H1 (cell line): ENCODE measurements around the gene CNTNAP3B. TPM values are rescaled to one million over a fixed set of nuclear protein-coding genes. Genes with fewer than 3 reads are reported as not detected.
"Not testable (repeated sequence)": the region's sequence is repeated elsewhere in the genome, so short reads cannot be mapped to it uniquely, and the experiment has no call there.

ENCODE experiments used
- CTCF ChIA-PET: fragments of 300-600 bp; sonication (Branson Sonifier 250); formaldehyde crosslinking; loops from one replicate; lab custom pipeline; 2021; ENCODE audit not compliant: partially characterized antibody; lab: Charles Lee
- POLR2A ChIA-PET: fragments of 300-600 bp; sonication (Branson Sonifier 250); formaldehyde crosslinking; loops from one replicate; lab custom pipeline; 2021; ENCODE audit warnings: inconsistent platforms; ENCODE audit not compliant: partially characterized antibody; lab: Charles Lee
- DNase-seq, 2 experiments: peaks; one replicate each; pipeline versions ENCODE4 v3.0.0 to v3.0.0-alpha.2; 2010 to 2022; ENCODE audit warnings: low spot score in 2 of 2, low read depth in 1 of 2, mixed read lengths in 1 of 2
- FAIRE-seq: peaks from 2 replicates; lab custom pipeline; 2011; peaks lifted over from hg19 to GRCh38; lab: Jason Lieb, UNC
- H2AFZ ChIP-seq: 2 replicates; pipeline ENCODE4 v1.8.1; 2012; ENCODE audit warnings: low read length, inconsistent platforms
- H2AK5ac ChIP-seq: 2 replicates; pipeline ENCODE4 v1.6.1; 2013; ENCODE audit warnings: low read depth, low read length
- H2BK120ac ChIP-seq: replicated peaks from 2 replicates; pipeline ENCODE3; 2013; ENCODE audit warnings: low read depth, low read length, inconsistent platforms
- H2BK12ac ChIP-seq: 2 replicates; pipeline ENCODE4 v1.6.1; 2013; ENCODE audit warnings: low read depth, low read length
- H2BK15ac ChIP-seq: 2 replicates; pipeline ENCODE4 v1.6.1; 2013; ENCODE audit warnings: low read length
- H2BK20ac ChIP-seq: 2 replicates; pipeline ENCODE4 v1.6.1; 2013; ENCODE audit warnings: low read length
- H2BK5ac ChIP-seq: 2 replicates; pipeline ENCODE4 v1.6.1; 2013; ENCODE audit warnings: low read depth, low read length
- H3K14ac ChIP-seq: 2 replicates; pipeline ENCODE4 v1.6.1; 2013; ENCODE audit warnings: inconsistent platforms; ENCODE audit not compliant: insufficient read length
- H3K18ac ChIP-seq: 2 replicates; pipeline ENCODE4 v1.6.1; 2013; ENCODE audit warnings: low read length; ENCODE audit errors: extremely low read depth
- H3K23ac ChIP-seq: 2 replicates; pipeline ENCODE4 v1.6.1; 2013; ENCODE audit warnings: inconsistent platforms; ENCODE audit not compliant: insufficient read length
- H3K23me2 ChIP-seq: 2 replicates; pipeline ENCODE4 v1.6.1; 2013; ENCODE audit warnings: low read depth, low read length
- H3K27ac ChIP-seq: 2 replicates; pipeline ENCODE4 v1.6.1; 2011; ENCODE audit warnings: low read depth, low read length, inconsistent platforms
- H3K27me3 ChIP-seq, 4 experiments: replicated peaks in 1 of 4; 1 replicate in 1 of 4; 2 replicates in 3 of 4; pipeline versions ENCODE4 v1.6.1 to v1.8.1; 2011 to 2013; ENCODE audit warnings: low read length in 3 of 4, mild to moderate bottlenecking in 3 of 4, inconsistent platforms in 2 of 4, mixed read lengths in 2 of 4, moderate library complexity in 1 of 4; ENCODE audit not compliant: control insufficient read depth in 3 of 4, insufficient read depth in 3 of 4; ENCODE audit errors: extremely low read depth in 1 of 4
- H3K36me3 ChIP-seq, 4 experiments: 2 replicates each; pipeline versions ENCODE4 v1.6.1 to v1.8.1; 2011 to 2013; ENCODE audit warnings: mild to moderate bottlenecking in 4 of 4, low read length in 3 of 4, moderate library complexity in 2 of 4, control low read depth in 1 of 4, inconsistent platforms in 1 of 4; ENCODE audit not compliant: insufficient read depth in 4 of 4, control insufficient read depth in 2 of 4
- H3K4ac ChIP-seq: replicated peaks from 2 replicates; pipeline ENCODE3; 2013; ENCODE audit warnings: low read length, low read depth, mixed read lengths, inconsistent platforms; ENCODE audit not compliant: insufficient read length
- H3K4me1 ChIP-seq, 4 experiments: replicated peaks in 1 of 4; 1 replicate in 1 of 4; 2 replicates in 3 of 4; pipeline versions ENCODE4 v1.6.1 to v1.8.1; 2011 to 2013; ENCODE audit warnings: low read length in 3 of 4, inconsistent platforms in 2 of 4, mixed read lengths in 1 of 4; ENCODE audit not compliant: insufficient read depth in 4 of 4, control insufficient read depth in 3 of 4
- H3K4me2 ChIP-seq, 2 experiments: 2 replicates each; pipeline versions ENCODE4 v1.6.1 to v1.8.1; 2011 to 2013; ENCODE audit warnings: low read depth in 2 of 2, low read length in 2 of 2, control low read depth in 1 of 2, inconsistent platforms in 1 of 2, mild to moderate bottlenecking in 1 of 2; ENCODE audit not compliant: insufficient read depth in 1 of 2
- H3K4me3 ChIP-seq, 4 experiments: fragments of 200-600, 300-600 bp in 1 of 4; sonication (generic), shearing (Covaris generic), sonication (Bioruptor Twin) in 1 of 4; 2 replicates each; pipeline versions ENCODE4 v1.5.1 to v1.8.1; 2011 to 2016; ENCODE audit warnings: low read length in 4 of 4, low read depth in 3 of 4, control low read depth in 2 of 4, inconsistent platforms in 2 of 4, mild to moderate bottlenecking in 2 of 4, mixed read lengths in 1 of 4, moderate library complexity in 1 of 4; ENCODE audit not compliant: insufficient read depth in 2 of 4; ENCODE audit errors: extremely low read depth in 1 of 4
- H3K56ac ChIP-seq: replicated peaks from 2 replicates; pipeline ENCODE3; 2013; ENCODE audit warnings: low read depth, mild to moderate bottlenecking, mixed read lengths, low read length, inconsistent platforms; ENCODE audit not compliant: insufficient read length
- H3K79me1 ChIP-seq: 2 replicates; pipeline ENCODE4 v1.6.1; 2013; ENCODE audit warnings: low read depth, low read length, control low read depth
- H3K79me2 ChIP-seq, 2 experiments: 2 replicates each; pipeline versions ENCODE4 v1.6.1 to v1.8.1; 2012 to 2013; ENCODE audit warnings: low read length in 2 of 2, mild to moderate bottlenecking in 2 of 2, inconsistent platforms in 1 of 2; ENCODE audit not compliant: insufficient read depth in 2 of 2, control insufficient read depth in 1 of 2
- H3K9ac ChIP-seq, 4 experiments: replicated peaks in 1 of 4; 1 replicate in 1 of 4; 2 replicates in 3 of 4; pipeline versions ENCODE4 v1.6.1 to v1.8.1; 2011 to 2013; ENCODE audit warnings: low read depth in 3 of 4, low read length in 3 of 4, control low read depth in 2 of 4, mild to moderate bottlenecking in 2 of 4, moderate library complexity in 2 of 4, inconsistent platforms in 1 of 4; ENCODE audit errors: extremely low read depth in 1 of 4
- H3K9me3 ChIP-seq, 2 experiments: 2 replicates each; pipeline versions ENCODE4 v1.6.1 to v1.8.1; 2012 to 2013; ENCODE audit warnings: mild to moderate bottlenecking in 2 of 2, moderate library complexity in 2 of 2, control low read depth in 1 of 2, inconsistent platforms in 1 of 2, low read depth in 1 of 2, low read length in 1 of 2, mixed read lengths in 1 of 2; ENCODE audit not compliant: insufficient read depth in 2 of 2
- H4K20me1 ChIP-seq, 2 experiments: replicated peaks in 1 of 2; 2 replicates each; pipeline versions ENCODE3 to v1.8.1; 2011 to 2013; ENCODE audit warnings: inconsistent platforms in 2 of 2, low read length in 2 of 2, mild to moderate bottlenecking in 1 of 2; ENCODE audit not compliant: insufficient read depth in 2 of 2, control insufficient read depth in 1 of 2
- H4K5ac ChIP-seq: 2 replicates; pipeline ENCODE4 v1.6.1; 2013; ENCODE audit warnings: low read length, low read depth, mixed read lengths, inconsistent platforms; ENCODE audit not compliant: insufficient read length
- H4K8ac ChIP-seq: 2 replicates; pipeline ENCODE4 v1.8.0; 2013; ENCODE audit warnings: mild to moderate bottlenecking, moderate library complexity, low read length, inconsistent platforms; ENCODE audit not compliant: insufficient read depth; ENCODE audit errors: extremely low read depth
- H4K91ac ChIP-seq: replicated peaks from 2 replicates; pipeline ENCODE3; 2013; ENCODE audit warnings: low read length, mixed read lengths, inconsistent platforms; ENCODE audit not compliant: insufficient read length
- WGBS, 2 experiments: shearing (Covaris generic) in 1 of 2; methylation state at CpG; one replicate each; pipeline versions ENCODE4 v1.1.6 to v1.1.7; 2013 to 2015; ENCODE audit warnings: low lambda C conversion rate in 2 of 2, mixed read lengths in 2 of 2, inconsistent platforms in 1 of 2, low coverage in 1 of 2, missing lambda C conversion rate in 1 of 2; ENCODE audit not compliant: insufficient replicate concordance in 2 of 2, insufficient coverage in 1 of 2, insufficient read length in 1 of 2; ENCODE audit errors: extremely low coverage in 1 of 2, missing lambda C conversion rate in 1 of 2; 5-methylcytosine and 5-hydroxymethylcytosine counted together
- polyA plus RNA-seq, 7 experiments: library from polyadenylated mRNA; depleted of rRNA in 3 of 7; stranded (reverse) in 5 of 7; unstranded in 2 of 7; fragments of >200 nt in 5 of 7; fragments of 200-250 nt in 2 of 7; gene quantifications; 1 replicate in 5 of 7; 2 replicates in 1 of 7; 4 replicates in 1 of 7; pipeline versions ENCODE4 v1.2.1 to v1.2.3, GENCODE V29; 2011 to 2013; ENCODE audit warnings: missing spikeins in 2 of 7, mixed read lengths in 2 of 7
- total RNA-seq: library from RNA; stranded (reverse); fragmentation: NEBNext Ultra II Directional; extraction: Animal tissue kit (Norgen Biotek cat#: 25700); gene quantifications from 2 replicates; pipeline ENCODE4 v1.2.1, GENCODE V29; 2021

CNTNAP3B gene
- total and polyA plus RNA-seq, 2 of the 8 experiments (the other 6 are each of a cell fraction or from before 2014, with no cell fraction given), result 1.3 to 2.9 TPM

DNA sequence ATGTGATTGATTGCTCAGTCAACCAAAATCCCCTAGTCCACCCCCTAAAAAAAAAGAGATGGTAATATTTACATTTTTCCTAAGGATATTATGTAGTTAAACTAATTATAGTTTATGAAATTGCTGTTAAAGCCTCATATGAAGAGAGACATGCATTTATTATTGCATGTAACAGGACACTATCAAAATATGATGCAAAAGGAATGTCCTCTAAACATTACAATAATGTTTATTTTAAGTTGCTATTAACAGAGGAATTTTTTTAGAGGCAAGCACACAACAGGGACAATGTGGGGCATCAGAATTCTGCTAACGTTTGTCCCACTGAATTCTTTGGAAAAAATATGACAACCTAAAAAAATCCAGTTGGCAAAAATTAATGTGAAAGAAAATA lies 44.7 kb downstream of the CNTNAP3B start:
- H2BK20ac ChIP-seq, H2BK120ac ChIP-seq, H2BK15ac ChIP-seq, H2BK12ac ChIP-seq, H3K36me3 ChIP-seq, CTCF ChIA-PET, H3K56ac ChIP-seq, H3K14ac ChIP-seq, H3K9ac ChIP-seq, H3K27me3 ChIP-seq, DNase-seq, H4K5ac ChIP-seq, H3K4ac ChIP-seq, H3K4me2 ChIP-seq, H3K4me3 ChIP-seq, H3K18ac ChIP-seq, H2BK5ac ChIP-seq, H3K79me2 ChIP-seq, FAIRE-seq, H3K27ac ChIP-seq, H4K8ac ChIP-seq, H4K20me1 ChIP-seq, H3K9me3 ChIP-seq, H3K4me1 ChIP-seq, POLR2A ChIA-PET, H4K91ac ChIP-seq, H2AK5ac ChIP-seq, H3K23ac ChIP-seq, H3K23me2 ChIP-seq, H3K79me1 ChIP-seq, H2AFZ ChIP-seq: not testable (repeated sequence)
- WGBS, 2 experiments, result no CpG with 5 or more reads among the region's 1 CpG

DNA sequence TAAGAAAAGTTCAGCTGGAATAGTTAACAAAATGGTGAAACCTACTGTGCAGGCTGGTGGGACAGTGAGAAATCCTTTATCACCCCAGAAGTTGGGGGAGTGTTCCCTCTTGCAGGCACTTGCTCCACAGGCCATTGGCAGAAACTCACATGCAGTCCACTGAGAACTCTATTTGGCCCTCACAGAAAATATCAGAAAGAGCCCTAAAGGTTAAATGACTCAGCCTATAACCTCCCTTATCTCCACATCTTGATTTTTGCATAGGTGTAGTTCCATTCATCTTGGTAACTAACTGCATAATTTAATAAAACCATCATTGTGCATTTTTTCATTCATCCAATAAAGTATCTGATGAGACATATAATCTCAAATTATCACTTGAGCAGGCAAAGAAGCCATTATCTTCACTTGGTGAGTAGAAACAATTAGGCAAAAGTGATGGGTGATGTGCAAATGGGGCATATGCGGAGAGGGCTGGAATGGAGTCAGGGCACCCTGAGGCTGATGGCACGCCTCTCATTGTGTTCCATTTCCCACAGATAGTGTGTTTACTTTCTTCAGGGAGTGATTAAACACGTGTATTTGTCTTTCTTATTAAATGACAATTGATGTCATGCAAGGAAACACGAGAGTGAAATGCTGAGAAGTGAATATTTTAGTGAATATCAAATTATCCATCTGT lies 45.2 kb downstream of the CNTNAP3B start:
- H4K20me1 ChIP-seq, POLR2A ChIA-PET, H2BK120ac ChIP-seq, H3K56ac ChIP-seq, H3K9me3 ChIP-seq, H2AFZ ChIP-seq, H3K18ac ChIP-seq, H4K91ac ChIP-seq, H3K27me3 ChIP-seq, H3K9ac ChIP-seq, H3K36me3 ChIP-seq, FAIRE-seq, H3K79me2 ChIP-seq, H3K4me2 ChIP-seq, H3K4me3 ChIP-seq, H3K4ac ChIP-seq, CTCF ChIA-PET, H4K8ac ChIP-seq, H2BK15ac ChIP-seq, H3K4me1 ChIP-seq, H3K14ac ChIP-seq, H2BK5ac ChIP-seq, H3K23me2 ChIP-seq, H2BK12ac ChIP-seq, H3K27ac ChIP-seq, H3K23ac ChIP-seq, H3K79me1 ChIP-seq, H2AK5ac ChIP-seq, DNase-seq, H2BK20ac ChIP-seq, H4K5ac ChIP-seq: not testable (repeated sequence)
- 93% methylated on average over 2 of the region's 4 CpGs; no CpG with 5 or more reads in 1 of the 2 experiments for WGBS, 2 experiments
